GM19452 (cell line): Measurements from ENCODE around the gene THOC7.
A peak's percentile ranks its signal among the peaks of the same experiment; 100 is the strongest.

Source experiments
- ATAC-seq: cut with Tn5 transposase; IDR thresholded peaks from one replicate; pipeline ENCODE4 v1.9.1; 2021; ENCODE audit not compliant: unreplicated experiment

The THOC7 gene

DNA sequence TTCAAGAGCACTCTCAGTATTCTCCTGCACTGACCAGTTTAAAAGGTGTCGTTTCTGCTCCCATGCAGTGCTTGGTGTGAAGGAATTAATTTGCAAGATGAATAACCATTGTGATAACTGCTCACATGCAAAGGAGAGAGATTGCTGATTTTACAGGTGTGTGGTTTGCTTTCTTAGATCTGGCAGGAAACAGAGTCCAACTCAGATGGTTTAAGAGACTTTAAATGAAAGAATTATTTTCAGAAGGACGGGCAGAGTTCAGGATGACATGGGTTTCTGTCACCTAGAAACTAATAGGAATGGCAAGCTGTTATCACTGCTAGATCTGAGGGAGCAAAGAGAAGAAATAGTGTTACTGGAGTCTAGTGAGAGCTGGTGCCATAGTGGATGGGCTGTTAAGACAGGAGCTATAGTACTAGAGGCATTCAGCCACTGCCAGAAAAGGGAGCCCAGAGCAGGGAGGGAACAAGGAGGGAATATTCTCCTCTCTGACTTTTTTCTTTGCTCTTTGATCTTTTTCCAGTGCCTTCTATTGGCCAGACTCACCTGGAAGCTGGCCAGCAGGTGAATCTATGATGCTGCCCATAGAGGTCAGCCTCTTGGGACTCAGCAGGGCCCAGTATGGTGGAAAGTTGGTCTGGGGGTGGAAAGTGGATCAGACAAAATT lies 14.9 kb upstream of the THOC7 start:
- ATAC-seq = no peak

DNA sequence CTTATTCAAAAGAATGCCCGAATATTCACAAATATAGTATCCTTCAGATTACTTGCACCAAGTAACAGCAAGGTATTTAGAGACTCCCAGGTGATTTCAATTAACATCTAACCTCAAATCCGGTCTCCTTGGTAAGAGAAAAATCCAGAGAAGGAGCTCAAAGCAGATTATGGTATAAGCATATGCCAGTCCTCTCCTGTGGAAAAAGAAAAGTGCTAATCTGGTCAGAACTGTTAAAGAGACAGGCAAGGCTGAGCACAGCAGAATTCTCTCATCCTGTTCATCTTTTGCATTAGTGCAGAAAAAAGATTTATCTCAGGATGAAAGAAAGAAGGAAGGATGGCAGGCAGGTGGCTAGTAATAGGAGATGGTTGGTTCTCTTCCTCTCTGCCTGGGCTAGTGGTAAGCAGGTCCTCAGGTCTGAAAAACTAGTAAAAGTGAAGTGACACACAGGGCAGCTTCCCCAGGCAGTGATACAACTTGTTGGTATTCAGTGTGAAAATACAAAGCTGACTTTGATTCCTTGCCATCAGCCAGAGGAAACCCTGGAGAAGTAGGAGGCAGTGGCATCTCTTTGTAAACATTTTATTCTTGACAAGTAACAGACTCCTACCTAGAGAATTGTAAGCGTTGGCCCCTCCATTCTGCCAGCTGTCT lies 14.3 kb upstream of the THOC7 start:
- no peak for ATAC-seq

DNA sequence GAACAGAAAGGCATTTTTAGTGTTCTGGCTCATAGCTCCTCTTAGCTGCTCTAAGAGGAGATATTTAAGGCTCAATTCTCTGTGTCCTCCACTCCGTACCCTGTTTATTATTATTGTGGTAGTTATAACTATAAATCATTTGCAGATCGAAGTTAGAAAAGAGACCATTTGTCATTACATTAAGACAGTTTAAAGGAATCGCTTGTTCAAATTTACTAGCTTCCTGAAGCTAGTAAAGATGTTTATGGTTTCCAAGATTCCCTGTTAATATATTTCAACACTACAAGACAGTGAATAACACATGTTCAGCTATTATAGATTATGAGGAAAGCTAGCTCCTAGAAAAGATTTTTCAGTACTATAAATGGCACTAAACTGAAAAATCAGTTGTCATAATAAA lies 12.7 kb upstream of the THOC7 start:
- no peak for ATAC-seq

DNA sequence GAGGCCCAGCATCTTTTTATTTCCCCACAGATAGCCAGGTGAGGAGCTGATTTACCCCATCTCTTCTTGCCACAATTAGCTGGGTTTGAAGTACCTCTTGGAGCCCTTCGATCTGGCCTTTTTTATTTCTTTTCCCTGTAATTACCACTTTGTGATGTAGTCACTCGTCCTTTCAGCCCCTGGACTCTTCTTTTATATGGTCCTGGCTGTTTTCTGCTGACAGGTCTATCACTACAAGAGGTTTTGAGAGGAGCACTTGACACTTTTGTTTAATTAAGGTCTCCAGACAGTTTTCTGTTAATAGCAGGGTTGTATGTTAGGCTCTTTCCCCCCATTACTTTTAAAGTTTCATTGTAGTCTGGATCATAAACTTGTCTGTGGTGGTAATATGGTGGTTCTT lies 11.9 kb upstream of the THOC7 start:
- no peak for ATAC-seq

DNA sequence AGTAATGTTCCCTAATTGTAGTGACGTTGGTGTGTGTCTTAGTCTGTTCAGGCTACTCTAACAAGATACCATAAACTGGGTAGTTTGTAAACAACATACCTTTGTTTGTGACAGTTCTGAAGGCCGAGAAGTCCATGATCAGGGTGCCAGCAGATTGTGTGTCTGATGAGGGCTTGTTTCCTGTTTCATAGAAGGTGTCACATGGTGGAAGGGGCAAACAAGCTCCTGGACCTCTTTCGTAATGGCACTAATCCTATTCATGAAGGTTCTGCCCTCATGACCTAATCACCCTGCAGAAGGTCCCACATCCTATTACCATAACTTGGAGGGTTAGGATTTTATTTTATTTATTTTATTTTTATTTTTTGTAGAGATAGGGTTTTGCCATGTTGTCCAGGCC lies 11.2 kb upstream of the THOC7 start:
- ATAC-seq = peak; percentile 54

DNA sequence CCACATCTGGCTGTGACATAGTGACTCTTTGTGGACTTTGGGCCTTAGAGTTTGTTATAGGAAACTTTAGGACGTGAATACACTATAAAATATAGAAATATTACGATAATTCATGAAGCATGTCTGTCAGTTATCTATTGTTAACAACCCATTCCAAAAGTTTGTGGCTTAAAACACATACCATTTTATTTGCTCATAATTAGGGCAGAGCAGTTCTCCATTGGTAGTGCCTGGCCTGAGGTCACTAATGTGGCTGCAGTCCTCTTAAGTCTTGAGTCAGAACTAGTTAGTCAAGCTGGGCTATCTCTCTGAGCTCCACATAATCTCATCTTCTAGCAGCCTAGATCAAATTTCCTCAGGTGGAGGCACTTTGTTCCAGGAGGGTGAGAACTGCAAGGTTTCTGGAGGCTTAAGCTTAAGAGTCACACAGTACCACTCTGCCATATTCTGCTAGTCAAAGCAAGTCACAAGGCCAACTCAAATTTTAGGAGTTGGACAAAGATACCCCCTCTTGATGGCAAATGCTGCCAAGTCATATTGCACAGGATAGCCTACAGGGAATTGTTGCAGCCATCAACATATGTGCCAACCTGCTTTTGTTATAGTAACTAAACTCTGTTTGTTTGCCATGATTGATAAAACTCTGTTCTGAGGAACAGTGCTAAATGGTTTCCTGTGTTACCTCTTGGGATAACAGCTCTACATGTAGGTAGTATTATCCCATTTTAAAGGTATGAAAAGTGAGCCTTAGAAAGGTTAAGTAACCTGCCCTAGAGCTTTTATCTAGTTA lies 8.7 kb upstream of the THOC7 start:
- ATAC-seq = no peak

DNA sequence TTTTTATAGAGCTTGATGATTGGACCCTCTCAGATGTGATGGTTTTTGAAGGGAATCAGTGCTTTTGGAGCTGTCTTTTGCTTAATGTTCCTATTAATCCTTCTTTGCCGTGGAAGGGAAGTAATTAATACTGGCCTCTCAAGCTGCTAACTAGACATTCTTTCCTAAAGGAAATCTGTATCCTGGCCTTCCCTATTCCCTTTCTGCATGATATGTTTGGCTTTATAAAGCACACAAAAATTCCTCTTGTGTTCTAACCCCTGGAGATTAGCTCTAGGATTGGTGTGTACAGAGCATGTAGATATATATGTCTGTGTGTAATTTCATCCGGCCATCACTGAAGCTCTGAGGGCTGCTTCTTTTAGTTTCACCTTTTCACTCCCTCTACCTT lies 7.0 kb upstream of the THOC7 start:
- no peak for ATAC-seq

DNA sequence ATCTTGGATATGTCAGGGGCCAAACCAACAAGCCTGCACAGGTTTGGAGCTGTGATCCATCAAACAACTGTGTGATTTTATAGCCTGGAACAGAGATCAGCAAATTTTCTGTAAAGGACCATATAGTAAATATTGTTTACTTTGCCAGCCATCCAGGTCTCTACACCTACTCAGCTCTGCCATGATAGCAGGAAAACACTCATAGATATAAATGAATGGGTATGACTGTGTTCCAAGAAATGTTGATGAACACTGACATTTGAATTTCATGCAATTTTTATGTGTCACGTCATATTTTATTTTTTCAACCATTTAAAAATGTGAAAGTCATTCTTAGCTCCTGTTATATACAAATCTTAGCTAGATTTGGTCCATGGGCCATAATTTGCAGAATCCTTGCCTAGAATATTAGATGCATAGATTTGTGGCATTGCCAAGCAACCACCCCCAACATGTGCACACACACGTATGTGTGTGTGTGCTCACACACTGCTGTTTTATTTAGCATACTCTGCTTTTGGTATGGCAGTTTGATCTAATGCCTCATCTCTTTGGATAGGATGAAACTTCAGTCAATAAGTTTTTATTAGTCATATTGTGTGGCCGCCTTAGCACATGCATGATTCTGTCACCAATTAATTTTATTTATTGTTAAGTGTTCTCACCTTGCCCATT lies 6.5 kb upstream of the THOC7 start:
- ATAC-seq = no peak

DNA sequence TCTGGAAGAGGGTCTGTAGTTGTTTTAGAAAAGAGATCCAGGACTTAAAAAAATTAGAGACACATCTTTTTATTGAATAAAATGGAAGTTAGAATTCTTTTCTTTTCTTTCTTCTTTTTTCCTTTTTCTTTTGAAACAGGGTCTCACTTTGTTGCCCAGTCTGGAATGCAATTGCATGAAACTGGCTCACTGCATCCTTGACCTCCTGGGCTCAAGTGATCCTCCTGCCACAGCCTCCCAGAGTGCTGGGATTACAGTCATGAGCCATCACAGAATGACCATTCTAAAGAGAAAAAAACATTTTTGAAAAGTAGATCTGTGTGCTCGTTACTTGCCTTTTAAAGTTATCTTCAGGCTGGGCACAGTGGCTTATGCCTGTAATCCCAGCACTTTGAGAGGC lies 3.6 kb upstream of the THOC7 start:
- no peak for ATAC-seq

DNA sequence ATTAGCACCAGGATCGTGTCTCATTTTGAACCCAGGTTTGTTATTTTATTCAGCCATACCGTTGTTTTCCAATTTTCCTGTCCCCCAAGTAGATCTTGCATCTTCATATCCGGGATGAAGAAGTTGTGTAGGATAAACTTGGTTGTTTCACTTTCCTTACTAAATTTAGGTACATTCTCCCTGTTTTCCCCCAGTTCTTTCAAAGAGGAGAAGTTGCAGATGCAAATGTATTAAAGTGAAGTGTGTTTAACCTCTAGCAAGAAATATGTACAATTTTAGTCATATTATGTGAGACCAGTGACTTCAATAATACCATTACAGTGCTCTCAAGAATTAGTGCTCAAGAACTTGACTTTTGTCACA lies 1.3 kb upstream of the THOC7 start:
- ATAC-seq = no peak

DNA sequence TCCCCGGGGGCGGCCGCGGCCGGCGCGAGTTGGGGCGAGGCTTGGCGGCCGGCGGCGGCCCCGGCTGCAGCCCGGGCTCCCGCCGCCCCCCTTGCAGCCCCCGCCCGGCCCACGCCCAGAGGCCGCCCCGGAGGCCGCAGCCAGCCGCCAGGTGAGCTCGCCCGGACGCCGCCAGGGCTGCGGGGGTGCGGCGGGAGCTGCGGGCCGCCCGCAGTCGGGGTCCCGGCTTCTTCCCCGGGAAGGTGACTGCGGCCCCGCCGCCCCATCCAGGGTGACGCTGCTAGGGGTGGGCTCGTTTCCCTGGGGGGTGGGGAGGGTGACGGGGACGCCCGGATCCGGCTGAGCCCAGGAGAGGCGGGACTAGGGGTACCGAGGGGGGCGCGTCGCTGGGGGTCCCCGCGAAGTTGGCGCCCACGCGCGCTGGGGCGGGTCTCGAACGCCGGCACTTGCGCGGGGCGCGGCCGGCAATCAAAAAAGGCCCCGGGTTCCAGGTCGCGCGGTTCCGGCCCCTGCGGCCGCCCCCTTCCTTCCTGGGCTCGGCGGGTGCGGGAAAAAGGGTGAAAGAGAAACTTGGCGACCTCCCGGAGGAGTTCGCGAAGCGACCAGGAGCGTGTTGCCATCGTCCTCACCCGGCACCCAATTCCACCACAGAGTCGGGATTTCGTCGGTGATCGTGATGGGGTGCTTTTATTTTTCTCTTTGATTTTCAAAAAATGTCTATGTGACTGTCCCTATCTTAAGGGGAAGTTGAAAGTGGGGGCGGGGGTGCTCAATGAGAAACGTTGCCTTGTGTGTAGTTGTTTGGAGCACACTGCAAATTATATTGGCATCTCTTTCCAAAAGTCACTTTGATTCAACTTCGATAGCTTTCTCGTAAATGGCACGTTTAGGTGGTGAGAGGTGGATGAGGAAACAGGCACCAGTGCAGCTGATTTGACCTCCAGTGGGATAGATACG lies 681 bp upstream of the THOC7 start:
- ATAC-seq = peak; percentile 41

DNA sequence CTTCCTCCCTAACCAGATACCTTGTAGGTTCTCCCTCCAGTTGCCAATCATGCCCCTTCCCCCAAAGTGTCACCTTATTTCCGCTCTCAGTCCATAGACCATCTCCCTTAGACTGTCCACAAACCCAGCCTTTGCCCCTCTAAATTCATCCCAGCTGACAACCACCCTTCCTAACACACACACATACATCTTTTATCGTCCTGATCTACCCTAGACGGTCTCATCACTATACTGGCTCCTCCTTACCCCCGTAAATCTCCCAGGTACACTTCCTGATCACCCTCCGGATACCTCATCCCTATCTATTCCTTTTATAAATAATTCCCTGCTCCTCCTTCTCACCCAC lies 828 bp downstream of the THOC7 start:
- ATAC-seq = no peak

DNA sequence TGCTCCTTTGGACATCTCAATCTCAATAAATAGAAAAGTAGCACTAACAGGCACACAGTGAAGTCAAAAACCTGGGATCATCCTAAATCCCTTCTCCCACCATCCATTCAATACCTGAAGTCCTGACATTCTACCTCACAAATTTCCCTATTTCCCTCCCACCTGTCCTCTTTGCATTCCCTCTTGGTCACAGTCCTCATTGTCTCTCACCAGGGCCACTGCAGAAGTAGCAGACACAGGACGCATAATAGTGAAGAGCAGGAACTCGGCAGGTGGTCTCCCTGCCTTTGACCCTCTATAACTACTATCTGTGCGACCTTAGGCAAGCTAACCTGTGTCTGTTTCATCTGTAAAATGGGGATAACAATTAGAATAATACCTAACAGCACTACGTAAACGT lies 2.3 kb downstream of the THOC7 start:
- no peak for ATAC-seq

DNA sequence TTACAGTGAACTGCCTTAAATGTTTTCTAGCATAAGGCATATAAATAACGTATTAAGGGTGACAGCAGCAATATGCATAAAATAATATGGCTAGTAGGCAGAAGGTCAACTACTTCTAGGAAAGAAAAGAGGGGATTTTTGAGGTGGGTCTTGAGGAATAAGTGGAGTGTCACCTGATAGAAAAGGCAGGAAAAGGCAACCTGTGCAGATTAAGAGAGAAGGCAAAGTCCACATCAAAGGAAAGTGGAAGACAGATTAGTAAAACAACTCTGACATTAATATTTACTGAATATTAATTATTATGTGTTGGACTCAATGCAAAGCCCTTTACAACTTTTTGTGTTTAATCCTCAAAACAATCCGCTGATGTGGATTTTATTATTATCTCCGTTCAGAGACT lies 2.8 kb downstream of the THOC7 start:
- no peak for ATAC-seq

DNA sequence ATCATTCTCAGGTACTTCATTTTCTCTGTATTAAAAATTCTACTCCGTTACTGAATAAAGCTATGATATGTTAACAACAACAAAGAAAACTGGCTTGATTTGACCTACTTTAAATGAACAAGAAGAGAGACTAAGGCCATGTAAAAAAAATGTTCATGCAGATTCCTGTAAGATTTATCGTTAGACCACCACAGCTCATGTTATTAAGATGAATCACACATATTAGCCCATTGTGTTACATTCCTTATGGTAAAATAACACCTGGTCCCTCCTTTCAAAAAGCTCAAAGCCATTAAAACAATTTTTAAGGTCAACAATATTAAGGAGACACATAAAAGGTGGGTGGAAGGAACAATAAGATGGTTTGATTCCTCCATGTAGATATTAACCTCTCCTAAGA lies 6.3 kb downstream of the THOC7 start:
- no peak for ATAC-seq

DNA sequence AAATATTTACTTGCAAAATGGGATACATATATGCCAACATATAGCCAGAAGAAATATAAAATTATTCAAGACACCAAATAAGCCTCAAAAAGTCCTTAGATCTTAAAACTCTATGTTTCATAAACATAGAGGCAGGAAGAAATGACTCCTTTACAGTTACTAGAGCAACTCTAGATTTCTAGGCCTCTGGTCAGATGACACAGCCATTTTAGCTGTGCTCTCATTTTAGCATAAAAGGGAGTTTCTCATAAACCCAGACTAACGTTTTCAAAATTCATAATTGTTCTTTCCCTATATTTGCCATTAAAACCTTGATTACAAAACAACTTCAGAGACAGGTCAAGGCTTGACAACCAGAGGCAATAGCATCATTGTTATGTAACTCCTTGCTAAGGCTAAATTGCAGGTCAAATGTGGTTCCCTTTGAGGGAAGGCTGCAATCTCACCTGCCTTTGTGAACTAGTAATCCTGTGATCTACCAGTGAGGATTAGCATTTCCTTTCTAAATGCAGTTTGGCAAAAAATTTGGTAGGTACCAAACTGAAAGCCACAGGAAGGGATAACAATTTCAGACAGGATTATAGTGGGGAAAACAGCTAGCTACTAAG lies 8.2 kb downstream of the THOC7 start:
- no peak for ATAC-seq

DNA sequence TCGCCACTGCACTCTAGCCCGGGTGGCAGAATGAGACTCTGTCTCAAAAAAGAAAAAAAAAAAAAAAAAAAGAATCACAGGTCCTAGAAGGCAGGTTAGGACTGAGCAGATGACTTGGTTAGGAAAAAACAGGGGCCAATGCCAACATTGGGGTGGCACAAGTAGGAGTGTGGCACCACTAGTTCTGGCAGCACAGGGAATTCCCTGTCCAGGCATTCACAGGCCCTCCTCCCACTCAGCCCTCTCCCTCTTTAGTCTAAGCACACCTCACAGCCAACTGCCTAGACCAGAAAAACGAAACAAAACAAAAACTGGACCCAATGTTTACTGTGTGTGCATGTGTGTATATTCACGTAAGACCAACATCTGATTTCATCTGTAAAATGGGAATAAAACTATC lies 10.5 kb downstream of the THOC7 start:
- ATAC-seq = no peak

DNA sequence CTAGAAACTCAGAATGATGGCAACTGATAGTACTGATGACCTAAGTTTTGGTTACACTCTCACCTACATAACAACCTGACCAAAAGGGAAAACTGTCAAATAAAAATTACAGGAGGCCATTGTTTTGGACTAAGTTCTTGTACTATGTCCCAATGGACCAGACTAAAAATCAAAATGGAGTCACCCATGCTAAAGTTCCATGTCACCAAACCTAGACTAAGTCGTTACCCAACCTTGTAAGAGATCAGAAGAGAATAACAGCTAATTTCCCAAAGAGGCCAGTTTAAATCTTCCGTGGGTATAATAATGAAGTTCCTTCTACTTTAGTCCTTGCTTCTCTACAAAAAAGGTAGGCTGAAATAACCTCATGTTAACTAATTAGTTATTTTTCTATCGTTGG lies 12.3 kb downstream of the THOC7 start:
- ATAC-seq = no peak

DNA sequence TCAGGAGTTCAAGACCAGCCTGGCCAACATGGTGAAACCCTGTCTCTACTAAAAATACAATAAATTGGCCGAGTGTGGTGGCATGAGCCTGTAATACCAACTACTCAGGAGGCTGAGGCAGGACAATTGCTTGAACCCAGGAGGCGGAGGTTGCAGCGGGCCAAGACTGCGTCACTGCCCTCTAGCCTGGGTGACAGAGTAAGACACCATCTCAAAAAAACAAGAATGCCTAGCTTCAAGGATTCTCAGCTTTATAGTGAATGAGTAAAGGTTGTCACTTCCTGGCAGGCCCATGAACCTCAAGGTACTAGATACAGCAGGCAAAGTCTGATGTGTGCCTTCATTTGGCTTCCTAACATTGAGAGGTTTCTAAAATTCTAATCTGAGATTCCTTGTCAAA lies 14.4 kb downstream of the THOC7 start:
- ATAC-seq = no peak

DNA sequence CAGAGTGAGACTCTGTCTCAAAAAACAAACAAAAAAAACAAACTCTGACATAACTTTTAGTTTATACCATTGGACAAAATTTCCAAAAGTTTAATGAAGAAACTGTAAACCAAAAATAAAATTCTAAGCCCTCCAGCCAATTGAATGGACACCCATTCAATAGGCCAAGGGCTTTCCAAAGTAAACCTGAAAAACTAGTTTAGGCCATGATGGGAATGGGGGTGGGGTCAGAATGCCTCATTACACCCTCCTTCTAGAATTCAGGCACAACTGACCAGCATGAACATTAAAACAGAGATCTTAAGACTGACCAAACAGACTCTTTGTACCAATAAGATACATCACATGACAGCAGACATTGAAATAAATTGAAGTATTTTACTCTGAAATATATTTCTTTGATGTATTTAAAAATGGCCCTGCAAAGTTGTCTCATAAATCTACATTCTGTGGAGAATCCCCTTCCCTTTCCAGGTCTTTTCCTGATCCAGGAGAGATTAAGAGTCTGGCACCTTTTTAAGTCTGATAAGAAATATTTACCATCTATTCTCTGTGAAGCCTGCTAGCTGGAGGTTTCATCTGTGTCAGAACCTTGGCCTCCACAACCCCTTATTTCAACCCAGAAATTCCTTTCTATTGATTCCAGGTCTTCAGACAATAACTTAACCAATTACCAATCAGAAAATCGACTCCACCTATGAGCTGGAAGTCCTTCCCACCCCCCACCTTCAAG lies 15.7 kb downstream of the THOC7 start:
- ATAC-seq = no peak
